Spleen (tissue), 7 donors: ENCODE measurements around the gene CA5A.
A peak's percentile ranks its signal among the peaks of the same experiment; 100 is the strongest.

Experiments
- CTCF ChIP-seq, 11 experiments: fragments of 200-600 bp in 7 of 11; fragments of 450-650 bp in 4 of 11; sonication (generic) in 4 of 11; IDR thresholded peaks in 8 of 11; conservative IDR thresholded peaks in 3 of 11; 1 replicate in 7 of 11; 2 replicates in 4 of 11; pipeline versions ENCODE4 v1.4.0 to v1.8.0; 2016 to 2021; ENCODE audit warnings: antibody characterized with exemption in 11 of 11, inconsistent platforms in 4 of 11, mild to moderate bottlenecking in 1 of 11
- POLR2A ChIP-seq, 3 donors: fragments of 450-650 bp; IDR thresholded peaks; one replicate each; pipeline ENCODE4 v1.5.1; 2017; ENCODE audit warnings: antibody characterized with exemption in 3 of 3, mild to moderate bottlenecking in 1 of 3
- POLR2AphosphoS5 ChIP-seq, 3 donors: sonication (generic); formaldehyde crosslinking; IDR thresholded peaks; one replicate each; pipeline ENCODE4 v1.5.1; 2017; ENCODE audit warnings: antibody characterized with exemption in 3 of 3
- donor health status: DM: no; HTN: no; CAD: no; lungs with moderate emphysema.
- donor health status: DM: no; HTN: no; CAD: no.
- donor health status: DM: no; HTN: no; CAD: no.

- TF ChIP-seq CTCF (IDR thresholded peaks at IDR 0.05 in 8 of 11, conservative IDR thresholded peaks at IDR 0.05 in 3 of 11), result peak in 3 of 11 experiments; percentile 8 to 22 (median 19)
- TF ChIP-seq POLR2A (IDR thresholded peaks at IDR 0.05), result no peak
- TF ChIP-seq POLR2AphosphoS5 (IDR thresholded peaks at IDR 0.05), result no peak
Observed at GRCh38 chr16:87930456-87930855, 5.9 kb downstream of the CA5A start.
